ENCODE results near the gene AIF1L. TPM values are rescaled to one million over a fixed set of nuclear protein-coding genes. Genes with fewer than 3 reads are reported as not detected.

The AIF1L gene
- total and polyA plus RNA-seq, 2 of the 4 experiments (the other 2 are of a cell fraction), result 0.18 to 0.19 TPM

GRCh38 chr9:131068076-131068816 lies 28.1 kb upstream of the AIF1L start:
- Histone ChIP-seq H3K18ac (ENCODE audit: low read depth, low read length) (no peak overlapping the region), H3K4me3 (ENCODE audit: insufficient read depth, low read depth, low read length) (no peak overlapping the region), H2AK9ac (replicated peaks; ENCODE audit: low read depth, low read length, poor library complexity) (no peak overlapping the region), H2BK5ac (ENCODE audit: low read depth, low read length, poor library complexity, severe bottlenecking) (no peak overlapping the region), H3K14ac (replicated peaks; ENCODE audit: low read depth, low read length) (no peak overlapping the region), H3K4me2 (ENCODE audit: low read depth, low read length) (no peak overlapping the region), H2BK120ac (ENCODE audit: low read depth, low read length) (no peak overlapping the region), H2AK5ac (ENCODE audit: low read depth, low read length) (no peak overlapping the region), H3K9ac (ENCODE audit: low read depth, low read length) (no peak overlapping the region), H4K91ac (ENCODE audit: insufficient read depth, low read depth, low read length) (no peak overlapping the region), H4K5ac (ENCODE audit: low read depth, low read length) (no peak overlapping the region), H4K8ac (ENCODE audit: low read depth in 2 of 2, low read length in 2 of 2) (no peak overlapping the region), H3K4me1 (ENCODE audit: control insufficient read depth, insufficient read depth, low read length) (no peaks in the 10 kb centered on the region), H2BK20ac (ENCODE audit: low read depth, low read length) (no peak overlapping the region), H2AFZ (replicated peaks; ENCODE audit: low read length, poor library complexity) (no peak overlapping the region), H2BK15ac (ENCODE audit: low read depth, low read length) (no peak overlapping the region), H3K9me1 (ENCODE audit: insufficient read depth, low read length) (no peaks in the 10 kb centered on the region; the same call in 1 of the 2 replicates), H3K9me3 (ENCODE audit: control insufficient read depth, insufficient read depth, low read length) (no peaks in the 10 kb centered on the region), H3K36me3 (ENCODE audit: control insufficient read depth, insufficient read depth, low read length) (no peaks in the 10 kb centered on the region), H3K4ac (ENCODE audit: low read depth, low read length) (no peak overlapping the region), H3K56ac (ENCODE audit: extremely low read depth, insufficient read depth, low read length) (no peak overlapping the region), H3K27ac (ENCODE audit: insufficient read depth, low read length) (no peak overlapping the region), H3K27me3 (ENCODE audit: control insufficient read depth, insufficient read depth, low read length) (peaks cover 54% of the 10 kb centered on the region), H3K23ac (ENCODE audit: low read depth, low read length) (no peak overlapping the region), H3K79me1 (ENCODE audit: low read depth in 1 of 2, low read length in 2 of 2) (no peaks in the 10 kb centered on the region), H4K20me1 (ENCODE audit: insufficient read depth, low read length) (no peaks in the 10 kb centered on the region)
- 42% methylated on average over 3 of the region's 14 CpGs; no CpG with 5 or more reads in 1 of the 2 experiments for WGBS, 2 experiments (ENCODE audit: extremely low coverage in 2 of 2, insufficient read length in 1 of 2)
- intact Hi-C loops (cut with micrococcal nuclease) (no loop called here), in situ Hi-C loops (cut with MboI; ENCODE audit: low sequenced_read_pairs) (no loop called here), dilution Hi-C loops (cut with HindIII; ENCODE audit: low sequenced_read_pairs, unreplicated experiment) (no loop called here)
- BruUV-seq (replicated peaks), result no TSS peak
- CTCF ChIA-PET, result no interaction called here
- DNase-seq, result no peak
- POLR2A ChIA-PET (ENCODE audit: unreplicated experiment), result no interaction called here
- TF ChIP-seq CEBPB (IDR thresholded peaks at IDR 0.05; ENCODE audit: low read depth, low read length) (no peak), BHLHE40 (IDR thresholded peaks at IDR 0.05; ENCODE audit: low read depth, low read length) (no peak), RCOR1 (IDR thresholded peaks at IDR 0.05; ENCODE audit: insufficient replicate concordance, low read length) (no peak), RFX5 (IDR thresholded peaks at IDR 0.05; ENCODE audit: low read depth, low read length) (no peak), CHD1 (IDR thresholded peaks at IDR 0.05; ENCODE audit: low read depth, low read length) (no peak), MAZ (IDR thresholded peaks at IDR 0.05; ENCODE audit: borderline replicate concordance, low read depth, low read length) (no peak), SMC3 (IDR thresholded peaks at IDR 0.05; ENCODE audit: low read depth, low read length) (no peak), POLR2A (IDR thresholded peaks at IDR 0.05; ENCODE audit: low read depth, low read length) (no peak), CTCF (conservative IDR thresholded peaks at IDR 0.05; ENCODE audit: low read depth, low read length) (no peak)
- TF ChIP-seq, protein P1, sequence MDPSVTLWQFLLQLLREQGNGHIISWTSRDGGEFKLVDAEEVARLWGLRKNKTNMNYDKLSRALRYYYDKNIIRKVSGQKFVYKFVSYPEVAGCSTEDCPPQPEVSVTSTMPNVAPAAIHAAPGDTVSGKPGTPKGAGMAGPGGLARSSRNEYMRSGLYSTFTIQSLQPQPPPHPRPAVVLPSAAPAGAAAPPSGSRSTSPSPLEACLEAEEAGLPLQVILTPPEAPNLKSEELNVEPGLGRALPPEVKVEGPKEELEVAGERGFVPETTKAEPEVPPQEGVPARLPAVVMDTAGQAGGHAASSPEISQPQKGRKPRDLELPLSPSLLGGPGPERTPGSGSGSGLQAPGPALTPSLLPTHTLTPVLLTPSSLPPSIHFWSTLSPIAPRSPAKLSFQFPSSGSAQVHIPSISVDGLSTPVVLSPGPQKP (IDR thresholded peaks at IDR 0.05; ENCODE audit: borderline replicate concordance, low read depth, low read length), result no peak
- TF ChIP-seq, protein P2, sequence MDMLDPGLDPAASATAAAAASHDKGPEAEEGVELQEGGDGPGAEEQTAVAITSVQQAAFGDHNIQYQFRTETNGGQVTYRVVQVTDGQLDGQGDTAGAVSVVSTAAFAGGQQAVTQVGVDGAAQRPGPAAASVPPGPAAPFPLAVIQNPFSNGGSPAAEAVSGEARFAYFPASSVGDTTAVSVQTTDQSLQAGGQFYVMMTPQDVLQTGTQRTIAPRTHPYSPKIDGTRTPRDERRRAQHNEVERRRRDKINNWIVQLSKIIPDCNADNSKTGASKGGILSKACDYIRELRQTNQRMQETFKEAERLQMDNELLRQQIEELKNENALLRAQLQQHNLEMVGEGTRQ (IDR thresholded peaks at IDR 0.05; ENCODE audit: low read depth, low read length), result no peak
- ATAC-seq (ENCODE audit: low read depth), result no peak

Measured in IMR-90 (cell line).